ENCODE measurements around the gene CDKN2C.

DNA sequence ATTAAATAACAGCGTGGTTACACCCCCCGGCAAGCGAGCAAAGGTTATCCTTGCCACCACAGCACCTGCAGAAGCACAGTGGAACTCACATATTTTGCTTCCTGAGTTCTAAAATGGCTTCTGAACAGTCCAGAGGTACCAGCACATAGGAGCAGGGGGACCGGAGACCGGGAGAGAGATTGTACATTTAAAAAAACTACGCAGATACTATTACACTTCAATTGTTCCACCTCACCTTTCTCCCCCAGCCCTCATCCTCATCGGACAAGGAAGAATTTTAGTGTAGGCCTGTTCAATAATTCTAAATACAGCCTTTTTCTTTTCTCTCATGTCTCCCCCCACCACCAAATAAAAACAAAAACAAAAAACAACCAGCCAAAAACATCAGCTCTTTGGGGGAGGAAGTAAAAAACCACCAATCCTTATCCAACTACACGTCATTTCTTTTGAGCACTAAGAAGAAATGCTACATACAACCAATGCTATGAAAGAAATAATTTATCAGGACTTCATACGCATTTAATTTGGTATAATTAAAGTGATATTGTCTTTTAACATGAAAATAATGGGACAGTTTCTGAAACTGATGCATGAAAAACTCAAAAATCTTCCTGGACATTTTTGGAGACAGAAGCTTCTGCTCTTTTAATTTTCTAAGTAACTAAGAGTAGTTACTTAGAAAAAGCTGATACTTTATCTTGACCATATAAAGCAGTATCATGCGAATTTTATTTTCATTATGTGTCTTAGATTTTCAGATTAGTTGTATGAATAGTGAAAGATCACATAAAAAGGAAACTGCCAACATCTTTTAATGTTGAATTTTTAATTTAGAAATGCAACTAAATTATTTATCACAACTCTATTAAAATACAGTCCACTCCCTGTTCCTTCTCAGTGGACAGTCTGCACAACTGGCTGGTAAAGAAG lies 9.1 kb downstream of the CDKN2C start:
- TF ChIP-seq, protein P1, sequence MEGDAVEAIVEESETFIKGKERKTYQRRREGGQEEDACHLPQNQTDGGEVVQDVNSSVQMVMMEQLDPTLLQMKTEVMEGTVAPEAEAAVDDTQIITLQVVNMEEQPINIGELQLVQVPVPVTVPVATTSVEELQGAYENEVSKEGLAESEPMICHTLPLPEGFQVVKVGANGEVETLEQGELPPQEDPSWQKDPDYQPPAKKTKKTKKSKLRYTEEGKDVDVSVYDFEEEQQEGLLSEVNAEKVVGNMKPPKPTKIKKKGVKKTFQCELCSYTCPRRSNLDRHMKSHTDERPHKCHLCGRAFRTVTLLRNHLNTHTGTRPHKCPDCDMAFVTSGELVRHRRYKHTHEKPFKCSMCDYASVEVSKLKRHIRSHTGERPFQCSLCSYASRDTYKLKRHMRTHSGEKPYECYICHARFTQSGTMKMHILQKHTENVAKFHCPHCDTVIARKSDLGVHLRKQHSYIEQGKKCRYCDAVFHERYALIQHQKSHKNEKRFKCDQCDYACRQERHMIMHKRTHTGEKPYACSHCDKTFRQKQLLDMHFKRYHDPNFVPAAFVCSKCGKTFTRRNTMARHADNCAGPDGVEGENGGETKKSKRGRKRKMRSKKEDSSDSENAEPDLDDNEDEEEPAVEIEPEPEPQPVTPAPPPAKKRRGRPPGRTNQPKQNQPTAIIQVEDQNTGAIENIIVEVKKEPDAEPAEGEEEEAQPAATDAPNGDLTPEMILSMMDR (IDR thresholded peaks at IDR 0.05; ENCODE audit: low read length), result no peak
- no peak for TF ChIP-seq EZH2 (IDR thresholded peaks at IDR 0.05; ENCODE audit: borderline replicate concordance, low read length)

All from OCI-LY1 (cell line).